Mesendoderm (in vitro differentiated cells): Measurements from ENCODE around the gene MTO1.

Experiments
- DNase-seq: peaks from one replicate; pipeline ENCODE4 v3.0.0; 2013
- H2AK5ac ChIP-seq: 2 replicates; pipeline ENCODE4 v1.6.1; 2013; ENCODE audit warnings: low read length, inconsistent platforms
- H2BK120ac ChIP-seq: 2 replicates; pipeline ENCODE4 v1.6.1; 2013; ENCODE audit warnings: low read depth, mild to moderate bottlenecking, low read length, moderate library complexity, mixed read lengths
- H2BK15ac ChIP-seq: replicated peaks from 2 replicates; pipeline ENCODE4 v1.6.1; 2013; ENCODE audit warnings: low read depth, mild to moderate bottlenecking, moderate library complexity
- H2BK5ac ChIP-seq: 2 replicates; pipeline ENCODE4 v1.6.1; 2013; ENCODE audit warnings: low read length, inconsistent platforms
- H3K18ac ChIP-seq: 2 replicates; pipeline ENCODE4 v1.6.1; 2013; ENCODE audit warnings: mild to moderate bottlenecking, low read length, mixed read lengths
- H3K23ac ChIP-seq: one replicate; pipeline ENCODE4 v1.6.1; 2013; ENCODE audit warnings: low read length
- H3K27ac ChIP-seq: 2 replicates; pipeline ENCODE4 v1.5.1; 2013; ENCODE audit warnings: low read depth, mild to moderate bottlenecking, inconsistent platforms, low read length, moderate library complexity
- H3K27me3 ChIP-seq: 2 replicates; pipeline ENCODE4 v1.6.1; 2013; ENCODE audit warnings: low read length, control low read depth, mild to moderate bottlenecking, inconsistent platforms; ENCODE audit not compliant: insufficient read depth, poor library complexity
- H3K36me3 ChIP-seq: 2 replicates; pipeline ENCODE4 v1.6.1; 2013; ENCODE audit warnings: low read length, inconsistent platforms; ENCODE audit not compliant: control insufficient read depth, insufficient read depth
- H3K4ac ChIP-seq: one replicate; pipeline ENCODE4 v1.6.1; 2013; ENCODE audit warnings: low read depth, mild to moderate bottlenecking, low read length, moderate library complexity
- H3K4me1 ChIP-seq: 2 replicates; pipeline ENCODE4 v1.6.1; 2013; ENCODE audit warnings: low read depth, low read length, inconsistent platforms; ENCODE audit not compliant: control insufficient read depth
- H3K4me2 ChIP-seq: 2 replicates; pipeline ENCODE4 v1.6.1; 2013; ENCODE audit warnings: low read length
- H3K4me3 ChIP-seq: 2 replicates; pipeline ENCODE4 v1.5.1; 2013; ENCODE audit warnings: mild to moderate bottlenecking, low read length
- H3K56ac ChIP-seq: one replicate; pipeline ENCODE4 v1.6.1; 2013; ENCODE audit warnings: low read length
- H3K79me1 ChIP-seq: 2 replicates; pipeline ENCODE4 v1.6.1; 2013; ENCODE audit warnings: low read length, inconsistent platforms
- H3K79me2 ChIP-seq: 2 replicates; pipeline ENCODE4 v1.6.1; 2013; ENCODE audit warnings: mild to moderate bottlenecking, low read length; ENCODE audit not compliant: control insufficient read depth, insufficient read depth
- H3K9ac ChIP-seq: 2 replicates; pipeline ENCODE4 v1.6.1; 2013; ENCODE audit warnings: low read length, inconsistent platforms
- H4K5ac ChIP-seq: one replicate; pipeline ENCODE4 v1.6.1; 2013; ENCODE audit warnings: low read length
- H4K8ac ChIP-seq: one replicate; pipeline ENCODE4 v1.6.1; 2013; ENCODE audit warnings: low read depth, mild to moderate bottlenecking, control low read depth, low read length, moderate library complexity
- WGBS: extraction: QIAGEN DNeasy Blood & Tissue Kit; methylation state at CpG from one replicate; pipeline ENCODE4 v1.1.7; 2013; ENCODE audit warnings: low lambda C conversion rate, missing lambda C conversion rate; ENCODE audit not compliant: insufficient coverage; ENCODE audit errors: extremely low coverage; 5-methylcytosine and 5-hydroxymethylcytosine counted together

MTO1 gene

DNA sequence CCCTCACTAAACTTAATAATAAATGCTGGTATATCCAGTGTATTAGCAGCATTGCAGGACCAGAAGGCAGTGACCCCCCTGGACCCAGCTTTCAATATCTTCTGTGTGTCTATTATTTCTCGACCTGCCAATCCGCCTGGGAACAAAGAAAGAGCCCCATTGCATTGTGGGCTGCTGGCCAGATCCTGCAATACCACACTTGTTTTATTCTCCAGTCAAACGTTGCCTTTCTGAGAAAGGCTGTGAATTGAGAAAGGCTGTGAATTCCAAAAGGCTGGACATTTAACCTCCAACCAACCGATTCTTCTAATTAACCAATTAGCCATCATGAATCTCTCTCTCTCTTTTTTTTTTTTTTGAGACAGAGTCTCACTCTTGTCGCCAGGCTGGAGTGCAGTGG is 1.5 kb upstream of the MTO1 start:
- Histone ChIP-seq H3K79me2 (peaks cover 3% of the 10 kb centered on the region), H3K36me3 (no peaks in the 10 kb centered on the region), H4K8ac (no peak overlapping the region), H3K18ac (no peak overlapping the region), H3K4me3 (no peak overlapping the region), H3K79me1 (peaks cover 3% of the 10 kb centered on the region), H3K56ac (no peak overlapping the region), H3K27ac (no peak overlapping the region), H2AK5ac (no peak overlapping the region), H2BK15ac (no peak overlapping the region), H3K4ac (no peak overlapping the region), H3K4me1 (no peaks in the 10 kb centered on the region), H2BK5ac (no peak overlapping the region), H3K9ac (no peak overlapping the region), H2BK120ac (no peak overlapping the region), H4K5ac (no peak overlapping the region), H3K23ac (no peak overlapping the region), H3K27me3 (no peaks in the 10 kb centered on the region), H3K4me2 (no peak overlapping the region)
- no peak for DNase-seq
- no CpG with 5 or more reads among the region's 5 CpGs for WGBS

- H4K5ac ChIP-seq = no peak overlapping the region
- H3K18ac ChIP-seq = no peak overlapping the region
- no peak overlapping the region for H3K23ac ChIP-seq
- no peak overlapping the region for H4K8ac ChIP-seq
- no CpG with 5 or more reads among the region's 2 CpGs for WGBS
- H3K9ac ChIP-seq = no peak overlapping the region
- no peaks in the 10 kb centered on the region for H3K79me2 ChIP-seq
- no peak overlapping the region for H3K56ac ChIP-seq
- no peak overlapping the region for H2AK5ac ChIP-seq
- no peak overlapping the region for H2BK5ac ChIP-seq
- no peak overlapping the region for H2BK15ac ChIP-seq
- peaks cover 5% of the 10 kb centered on the region for H3K36me3 ChIP-seq
- no peak overlapping the region for H2BK120ac ChIP-seq
- DNase-seq = no peak
- H3K27me3 ChIP-seq = no peaks in the 10 kb centered on the region
- no peak overlapping the region for H3K4ac ChIP-seq
- H3K4me1 ChIP-seq = no peaks in the 10 kb centered on the region
- H3K4me3 ChIP-seq = no peak overlapping the region
- no peak overlapping the region for H3K27ac ChIP-seq
- no peak overlapping the region for H3K4me2 ChIP-seq
- H3K79me1 ChIP-seq = no peaks in the 10 kb centered on the region
Observed at GRCh38 chr6:73471686-73472290, 10.3 kb downstream of the MTO1 start.

DNA sequence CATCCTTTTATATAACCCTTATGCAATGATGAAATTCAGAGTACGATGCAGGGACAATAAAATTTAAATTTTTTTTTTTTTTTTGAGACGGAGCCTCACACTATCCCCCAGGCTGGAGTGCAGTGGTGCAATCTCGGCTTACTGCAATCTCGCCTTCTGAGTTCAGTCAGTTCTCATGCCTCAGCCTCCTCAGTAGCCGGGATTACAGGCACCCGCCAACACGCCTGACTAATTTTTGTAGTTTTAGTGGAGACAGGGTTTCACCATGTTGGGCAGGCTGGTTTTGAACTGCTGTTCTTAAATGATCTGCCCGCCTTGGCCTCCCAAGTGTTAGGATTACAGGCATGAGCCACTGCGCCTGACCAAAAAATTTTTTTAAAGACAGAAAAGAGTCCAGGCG is 15.2 kb downstream of the MTO1 start:
- H3K23ac ChIP-seq = no peak overlapping the region
- no peak overlapping the region for H4K8ac ChIP-seq
- no peak overlapping the region for H2BK15ac ChIP-seq
- H2BK5ac ChIP-seq = no peak overlapping the region
- no CpG with 5 or more reads among the region's 10 CpGs for WGBS
- no peaks in the 10 kb centered on the region for H3K79me1 ChIP-seq
- DNase-seq = no peak
- no peak overlapping the region for H4K5ac ChIP-seq
- H3K27ac ChIP-seq = no peak overlapping the region
- H3K79me2 ChIP-seq = no peaks in the 10 kb centered on the region
- no peak overlapping the region for H3K9ac ChIP-seq
- peaks cover 5% of the 10 kb centered on the region for H3K36me3 ChIP-seq
- H3K4ac ChIP-seq = no peak overlapping the region
- H3K18ac ChIP-seq = no peak overlapping the region
- no peak overlapping the region for H3K4me2 ChIP-seq
- H3K4me1 ChIP-seq = no peaks in the 10 kb centered on the region
- no peak overlapping the region for H2BK120ac ChIP-seq
- H3K4me3 ChIP-seq = no peak overlapping the region
- H2AK5ac ChIP-seq = no peak overlapping the region
- H3K56ac ChIP-seq = no peak overlapping the region
- no peaks in the 10 kb centered on the region for H3K27me3 ChIP-seq

DNA sequence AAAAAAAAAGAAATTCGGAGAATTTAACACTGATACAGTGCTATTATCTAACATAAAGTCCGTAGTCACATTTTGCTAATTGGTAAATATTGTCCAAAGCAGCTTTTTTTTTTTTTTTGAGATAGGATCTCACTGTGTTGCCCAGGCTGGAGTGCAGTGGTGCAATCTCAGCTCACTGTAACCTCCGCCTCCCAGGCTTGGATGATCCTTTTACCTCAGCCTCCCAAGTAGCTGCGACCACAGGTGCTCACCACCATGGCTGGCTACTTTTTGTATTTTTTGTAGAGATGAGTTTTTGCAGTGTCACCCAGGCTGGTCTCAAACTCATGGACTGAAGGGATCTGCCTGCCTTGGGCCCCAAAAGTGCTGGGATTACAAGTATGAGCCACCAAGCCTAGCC is 15.9 kb downstream of the MTO1 start:
- no peak overlapping the region for H3K4me2 ChIP-seq
- no peak overlapping the region for H4K5ac ChIP-seq
- H2BK120ac ChIP-seq = no peak overlapping the region
- no peaks in the 10 kb centered on the region for H3K79me2 ChIP-seq
- no peak overlapping the region for H3K9ac ChIP-seq
- no peak overlapping the region for H3K56ac ChIP-seq
- H3K18ac ChIP-seq = no peak overlapping the region
- H3K27ac ChIP-seq = no peak overlapping the region
- H3K79me1 ChIP-seq = no peaks in the 10 kb centered on the region
- H2BK5ac ChIP-seq = no peak overlapping the region
- no peak overlapping the region for H3K4me3 ChIP-seq
- H4K8ac ChIP-seq = no peak overlapping the region
- no peak for DNase-seq
- H2BK15ac ChIP-seq = no peak overlapping the region
- no peaks in the 10 kb centered on the region for H3K4me1 ChIP-seq
- H3K23ac ChIP-seq = no peak overlapping the region
- no peak overlapping the region for H2AK5ac ChIP-seq
- H3K4ac ChIP-seq = no peak overlapping the region
- H3K27me3 ChIP-seq = no peaks in the 10 kb centered on the region
- peaks cover 8% of the 10 kb centered on the region for H3K36me3 ChIP-seq
- no CpG with 5 or more reads among the region's 4 CpGs for WGBS

GRCh38 chr6:73481969-73482368 is 20.4 kb downstream of the MTO1 start:
- Histone ChIP-seq H3K27ac (no peak overlapping the region), H3K23ac (no peak overlapping the region), H4K5ac (no peak overlapping the region), H3K27me3 (no peaks in the 10 kb centered on the region), H3K36me3 (peaks cover 7% of the 10 kb centered on the region), H3K79me2 (no peaks in the 10 kb centered on the region), H3K4me2 (no peak overlapping the region), H4K8ac (no peak overlapping the region), H2BK120ac (no peak overlapping the region), H2BK5ac (no peak overlapping the region), H2BK15ac (no peak overlapping the region), H3K56ac (no peak overlapping the region), H3K4me3 (no peak overlapping the region), H3K18ac (no peak overlapping the region), H3K4me1 (no peaks in the 10 kb centered on the region), H3K4ac (no peak overlapping the region), H3K79me1 (no peaks in the 10 kb centered on the region), H3K9ac (no peak overlapping the region), H2AK5ac (no peak overlapping the region)
- WGBS = no CpG with 5 or more reads among the region's 12 CpGs
- DNase-seq = no peak

DNA sequence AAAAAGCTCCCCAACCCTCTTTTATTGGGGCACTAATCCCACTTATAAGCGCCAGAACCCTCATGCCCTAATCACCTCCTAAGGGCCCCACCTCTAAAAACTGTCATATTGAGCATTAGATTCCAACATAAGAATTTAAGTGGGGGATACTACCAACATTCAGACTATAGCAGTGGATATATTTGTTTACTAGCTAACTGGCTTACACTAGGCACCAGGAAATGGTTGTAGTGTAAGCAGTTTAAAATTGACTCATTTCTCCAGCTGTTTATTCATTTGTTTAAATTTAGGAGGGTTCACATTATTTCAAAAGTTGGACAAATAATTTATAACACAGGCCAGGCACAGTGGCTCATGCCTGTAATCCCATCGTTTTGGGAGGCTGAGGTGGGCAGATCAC is 22.9 kb downstream of the MTO1 start:
- H3K4me1 ChIP-seq = no peaks in the 10 kb centered on the region
- no peak overlapping the region for H3K18ac ChIP-seq
- H2BK15ac ChIP-seq = no peak overlapping the region
- no peak overlapping the region for H3K4ac ChIP-seq
- no peak overlapping the region for H3K56ac ChIP-seq
- no peaks in the 10 kb centered on the region for H3K27me3 ChIP-seq
- H3K27ac ChIP-seq = no peak overlapping the region
- H4K8ac ChIP-seq = no peak overlapping the region
- H3K79me1 ChIP-seq = no peaks in the 10 kb centered on the region
- no peak overlapping the region for H3K23ac ChIP-seq
- no peak overlapping the region for H2BK5ac ChIP-seq
- DNase-seq = no peak
- no CpG with 5 or more reads among the region's 2 CpGs for WGBS
- H3K4me3 ChIP-seq = no peak overlapping the region
- H4K5ac ChIP-seq = no peak overlapping the region
- H3K79me2 ChIP-seq = no peaks in the 10 kb centered on the region
- no peak overlapping the region for H3K4me2 ChIP-seq
- H3K36me3 ChIP-seq = peaks cover 8% of the 10 kb centered on the region
- no peak overlapping the region for H2AK5ac ChIP-seq
- H3K9ac ChIP-seq = no peak overlapping the region
- H2BK120ac ChIP-seq = no peak overlapping the region
